Endothelial cell of umbilical vein (primary cell): ENCODE measurements around the gene CYP4V2. TPM values are rescaled to one million over a fixed set of nuclear protein-coding genes. Genes with fewer than 3 reads are reported as not detected.

Experiments used
- BruUV-seq: library from RNA; stranded (reverse); fragments of 400-500 nt; replicated peaks from 2 replicates; lab custom pipeline; 2021; lab: Mats Ljungman, UMichigan
- CTCF ChIA-PET: fragments of 300-600, 350-600 bp; sonication (Branson Sonifier 250); formaldehyde crosslinking; loops from one replicate; lab custom pipeline; 2021; ENCODE audit warnings: antibody characterized with exemption, inconsistent platforms; lab: Charles Lee
- POLR2A ChIA-PET: fragments of 300-600, 350-600 bp; sonication (Branson Sonifier 250); formaldehyde crosslinking; loops from one replicate; lab custom pipeline; 2021; ENCODE audit warnings: antibody characterized with exemption, inconsistent platforms; lab: Charles Lee
- DNase-seq: peaks from one replicate; pipeline ENCODE4 v3.0.0-alpha.2; 2011; ENCODE audit warnings: low read depth, low spot score
- FAIRE-seq: peaks from 2 replicates; lab custom pipeline; 2011; peaks lifted over from hg19 to GRCh38; lab: Jason Lieb, UNC
- H2AFZ ChIP-seq: 2 replicates; pipeline ENCODE4 v1.6.0; 2012; ENCODE audit warnings: low read depth, low read length, control low read depth, inconsistent platforms
- H3K27ac ChIP-seq: 2 replicates; pipeline ENCODE4 v1.5.1; 2011; ENCODE audit warnings: low read depth, mild to moderate bottlenecking, control low read depth, low read length, moderate library complexity; ENCODE audit not compliant: insufficient read depth
- H3K27me3 ChIP-seq, 2 experiments: 2 replicates each; pipeline versions ENCODE4 v1.6.0 to v1.6.1; 2011; ENCODE audit warnings: low read length in 2 of 2, mixed read lengths in 1 of 2; ENCODE audit not compliant: control insufficient read depth in 2 of 2, insufficient read depth in 2 of 2
- H3K36me3 ChIP-seq, 2 experiments: 2 replicates in 1 of 2; 3 replicates in 1 of 2; pipeline ENCODE4 v1.5.1; 2011; ENCODE audit warnings: low read length in 2 of 2, mild to moderate bottlenecking in 1 of 2, moderate library complexity in 1 of 2; ENCODE audit not compliant: control insufficient read depth in 2 of 2, insufficient read depth in 2 of 2; ENCODE audit errors: extremely low read depth in 1 of 2
- H3K4me1 ChIP-seq: 3 replicates; pipeline ENCODE4 v1.5.1; 2011; ENCODE audit warnings: mild to moderate bottlenecking, low read length; ENCODE audit not compliant: control insufficient read depth, insufficient read depth; ENCODE audit errors: extremely low read depth
- H3K4me2 ChIP-seq: 2 replicates; pipeline ENCODE4 v1.6.1; 2011; ENCODE audit warnings: low read length, control low read depth, mixed read lengths; ENCODE audit not compliant: insufficient read depth
- H3K4me3 ChIP-seq, 3 experiments: fragments of 200-600 bp in 1 of 3; sonication (generic), shearing (Covaris generic) in 1 of 3; replicated peaks in 1 of 3; 2 replicates each; pipeline ENCODE4 v1.5.1; 2011 to 2016; ENCODE audit warnings: control low read depth in 3 of 3, low read length in 3 of 3, mild to moderate bottlenecking in 2 of 3, inconsistent platforms in 1 of 3, low read depth in 1 of 3, moderate library complexity in 1 of 3; ENCODE audit not compliant: insufficient read depth in 1 of 3
- H3K79me2 ChIP-seq: 2 replicates; pipeline ENCODE4 v1.6.0; 2012; ENCODE audit warnings: low read length, inconsistent platforms; ENCODE audit not compliant: control insufficient read depth, insufficient read depth
- H3K9ac ChIP-seq: replicated peaks from 2 replicates; pipeline ENCODE3; 2011; ENCODE audit warnings: low read length, control low read depth; ENCODE audit not compliant: insufficient read depth; ENCODE audit errors: extremely low read depth
- H3K9me1 ChIP-seq: replicated peaks from 3 replicates; pipeline ENCODE4 v1.6.0; 2011; ENCODE audit warnings: mild to moderate bottlenecking, low read length; ENCODE audit not compliant: control insufficient read depth, insufficient read depth; ENCODE audit errors: extremely low read depth
- H3K9me3 ChIP-seq: replicated peaks from 2 replicates; pipeline ENCODE4 v1.5.1; 2012; ENCODE audit warnings: low read length, inconsistent platforms; ENCODE audit not compliant: control insufficient read depth, insufficient read depth
- H4K20me1 ChIP-seq: replicated peaks from 2 replicates; pipeline ENCODE3; 2011; ENCODE audit warnings: mild to moderate bottlenecking, low read length; ENCODE audit not compliant: control insufficient read depth, insufficient read depth; ENCODE audit errors: extremely low read depth
- CTCF ChIP-seq, 2 donors: IDR thresholded peaks; 1 replicate in 1 of 2; 2 replicates in 1 of 2; pipeline ENCODE4 v1.5.1; 2011; ENCODE audit warnings: low read length in 2 of 2, mild to moderate bottlenecking in 2 of 2, moderate library complexity in 2 of 2, control low read depth in 1 of 2, inconsistent platforms in 1 of 2, low read depth in 1 of 2; ENCODE audit not compliant: insufficient read depth in 1 of 2; ENCODE audit errors: extremely low read depth in 1 of 2
- EZH2 ChIP-seq: IDR thresholded peaks from 2 replicates; pipeline ENCODE4 v1.6.1; 2012; ENCODE audit warnings: borderline replicate concordance, low read depth, mild to moderate bottlenecking, moderate library complexity, low read length, inconsistent platforms; ENCODE audit not compliant: severe bottlenecking
- FOS ChIP-seq: IDR thresholded peaks from 2 replicates; pipeline ENCODE4 v1.6.1; 2011; ENCODE audit warnings: mild to moderate bottlenecking, low read length, moderate library complexity, borderline replicate concordance; ENCODE audit not compliant: insufficient read depth
- GATA2 ChIP-seq: IDR thresholded peaks from 2 replicates; pipeline ENCODE4 v1.7.0; 2011; ENCODE audit warnings: low read depth, mild to moderate bottlenecking, moderate library complexity, mixed read lengths, low read length; ENCODE audit not compliant: insufficient read length, insufficient read depth
- JUN ChIP-seq: IDR thresholded peaks from 2 replicates; pipeline ENCODE4 v1.6.1; 2011; ENCODE audit warnings: borderline replicate concordance, low read depth; ENCODE audit not compliant: insufficient read length, insufficient read depth
- MAX ChIP-seq: IDR thresholded peaks from 2 replicates; pipeline ENCODE4 v1.6.1; 2011; ENCODE audit not compliant: insufficient read depth, insufficient read length
- MYC ChIP-seq: IDR thresholded peaks from one replicate; pipeline ENCODE4 v1.6.1; 2011; ENCODE audit warnings: mild to moderate bottlenecking, low read depth, low read length
- POLR2A ChIP-seq: IDR thresholded peaks from 2 replicates; pipeline ENCODE4 v1.6.1; 2012; ENCODE audit warnings: low read depth, mild to moderate bottlenecking, control low read depth, low read length
- POLR2AphosphoS5 ChIP-seq: IDR thresholded peaks from 2 replicates; pipeline ENCODE4 v1.6.1; 2012; ENCODE audit warnings: low read depth, mild to moderate bottlenecking, control low read depth, low read length, moderate library complexity; ENCODE audit not compliant: insufficient read depth
- dilution Hi-C: fragments of 300-500 bp; cut with MboI; formaldehyde crosslinking; loops from one replicate; pipeline ENCODE4 v1.15.0; 2019; ENCODE audit warnings: low sequenced_read_pairs; ENCODE audit not compliant: extremely low pct_ligation_motif_present
- intact Hi-C: fragments of 100-400 bp; cut with micrococcal nuclease; formaldehyde crosslinking; loops from one replicate; pipeline ENCODE4 v1.10.0; 2022
- polyA plus RNA-seq, 4 experiments: library from polyadenylated mRNA; depleted of rRNA in 3 of 4; stranded (reverse) in 3 of 4; unstranded in 1 of 4; fragments of >200 nt; gene quantifications; 2 replicates each; pipeline versions ENCODE4 v1.2.1 to v1.2.3, GENCODE V29; 2011 to 2012; ENCODE audit warnings: missing spikeins in 1 of 4
- total RNA-seq: library from RNA; stranded (reverse); gene quantifications from 2 replicates; pipeline ENCODE4 v1.2.3, GENCODE V29; 2021

CYP4V2 gene
- total and polyA plus RNA-seq, 2 donors (not counting 3 experiments of a cell fraction or from before 2014, with no cell fraction given) = 0.28 to 1.7 TPM

- Histone ChIP-seq H3K4me3 (no peak overlapping the region), H3K9me1 (no peaks in the 10 kb centered on the region), H3K4me2 (no peak overlapping the region), H3K9me3 (no peaks in the 10 kb centered on the region), H4K20me1 (no peaks in the 10 kb centered on the region), H3K27ac (no peak overlapping the region), H2AFZ (no peak overlapping the region), H3K4me1 (no peaks in the 10 kb centered on the region), H3K79me2 (no peaks in the 10 kb centered on the region), H3K36me3 (no peaks in the 10 kb centered on the region), H3K27me3 (no peaks in the 10 kb centered on the region), H3K9ac (no peak overlapping the region)
- ChIA-PET CTCF (no interaction called here), POLR2A (no interaction called here)
- no peak for FAIRE-seq
- no peak for DNase-seq
- intact Hi-C loops = no loop called here
- dilution Hi-C loops = no loop called here
- no TSS peak for BruUV-seq
- TF ChIP-seq GATA2 (no peak), CTCF (IDR thresholded peaks at IDR 0.05; ENCODE audit: extremely low read depth in 1 of 2, insufficient read depth in 1 of 2, low read depth in 1 of 2, low read length in 2 of 2) (no peak), POLR2AphosphoS5 (no peak), POLR2A (no peak), EZH2 (no peak), MYC (no peak), JUN (no peak), FOS (no peak), MAX (no peak)
Observed at GRCh38 chr4:186217733-186218293, 26.4 kb downstream of the CYP4V2 start.
